ENCODE measurements around the gene SEH1L. TPM values are rescaled to one million over a fixed set of nuclear protein-coding genes. Genes with fewer than 3 reads are reported as not detected.

SEH1L gene
- total RNA-seq, 1 donor from 2014 or later: 46.4 TPM

DNA sequence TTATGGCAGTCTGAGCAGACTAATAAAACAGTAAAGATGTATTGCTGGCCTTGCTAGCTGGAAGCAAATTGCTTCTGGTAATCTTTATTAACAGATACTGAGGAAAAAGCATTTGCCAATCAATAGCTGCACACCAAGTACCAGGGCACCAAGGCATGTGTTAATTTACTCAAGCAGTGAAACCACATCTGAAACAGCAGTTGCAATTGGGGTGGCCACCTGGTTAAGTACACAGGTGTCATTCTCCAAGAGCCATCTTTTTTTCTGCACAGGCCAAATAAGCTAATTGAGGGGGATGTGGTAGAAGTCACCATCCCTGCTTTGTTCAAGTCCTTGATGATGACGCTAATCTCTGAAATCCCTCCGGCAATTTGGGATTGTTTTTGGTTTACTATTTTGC is 8.6 kb upstream of the SEH1L start:
- no peaks in the 10 kb centered on the region for H3K4me1 Mint-ChIP-seq (ENCODE audit: low read depth, unreplicated experiment)

DNA sequence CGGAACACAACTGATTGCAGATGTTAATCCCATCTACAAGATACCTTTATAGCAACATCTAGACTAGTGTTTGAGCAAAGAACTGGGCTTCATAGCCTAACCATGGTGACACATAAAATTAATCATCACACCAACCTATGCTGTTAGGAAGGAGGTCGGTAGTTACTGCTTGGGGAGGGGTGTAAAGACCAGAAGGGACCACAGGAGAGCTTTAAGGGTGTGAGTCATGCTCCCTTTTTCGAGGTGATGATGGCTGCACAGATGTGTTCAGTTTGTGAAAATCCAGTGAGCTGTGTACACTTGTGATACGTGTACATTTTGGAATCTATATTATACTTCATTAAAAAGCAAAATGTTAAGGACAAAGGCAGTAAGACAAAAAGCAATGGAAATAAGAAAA is 4.6 kb upstream of the SEH1L start:
- TF ChIP-seq, protein P1, sequence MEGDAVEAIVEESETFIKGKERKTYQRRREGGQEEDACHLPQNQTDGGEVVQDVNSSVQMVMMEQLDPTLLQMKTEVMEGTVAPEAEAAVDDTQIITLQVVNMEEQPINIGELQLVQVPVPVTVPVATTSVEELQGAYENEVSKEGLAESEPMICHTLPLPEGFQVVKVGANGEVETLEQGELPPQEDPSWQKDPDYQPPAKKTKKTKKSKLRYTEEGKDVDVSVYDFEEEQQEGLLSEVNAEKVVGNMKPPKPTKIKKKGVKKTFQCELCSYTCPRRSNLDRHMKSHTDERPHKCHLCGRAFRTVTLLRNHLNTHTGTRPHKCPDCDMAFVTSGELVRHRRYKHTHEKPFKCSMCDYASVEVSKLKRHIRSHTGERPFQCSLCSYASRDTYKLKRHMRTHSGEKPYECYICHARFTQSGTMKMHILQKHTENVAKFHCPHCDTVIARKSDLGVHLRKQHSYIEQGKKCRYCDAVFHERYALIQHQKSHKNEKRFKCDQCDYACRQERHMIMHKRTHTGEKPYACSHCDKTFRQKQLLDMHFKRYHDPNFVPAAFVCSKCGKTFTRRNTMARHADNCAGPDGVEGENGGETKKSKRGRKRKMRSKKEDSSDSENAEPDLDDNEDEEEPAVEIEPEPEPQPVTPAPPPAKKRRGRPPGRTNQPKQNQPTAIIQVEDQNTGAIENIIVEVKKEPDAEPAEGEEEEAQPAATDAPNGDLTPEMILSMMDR (IDR thresholded peaks at IDR 0.05; ENCODE audit: partially characterized antibody, unreplicated experiment): no peak
- peaks cover 7% of the 10 kb centered on the region for H3K27me3 Mint-ChIP-seq (ENCODE audit: unreplicated experiment)
- no peak overlapping the region for H3K27ac Mint-ChIP-seq (ENCODE audit: unreplicated experiment)
- H3K9me3 Mint-ChIP-seq (ENCODE audit: unreplicated experiment): peaks cover 9% of the 10 kb centered on the region
- peaks cover 3% of the 10 kb centered on the region for H3K4me1 Mint-ChIP-seq (ENCODE audit: low read depth, unreplicated experiment)
- no peak overlapping the region for H3K4me3 Mint-ChIP-seq (ENCODE audit: unreplicated experiment)
- DNase-seq: no peak
- no peaks in the 10 kb centered on the region for H3K36me3 Mint-ChIP-seq (ENCODE audit: unreplicated experiment)

More for the DNA sequence above, 8.6 kb upstream of the SEH1L start:
- Mint-ChIP-seq H3K27ac (ENCODE audit: unreplicated experiment) (no peak overlapping the region), H3K27me3 (ENCODE audit: unreplicated experiment) (no peaks in the 10 kb centered on the region), H3K9me3 (ENCODE audit: unreplicated experiment) (no peaks in the 10 kb centered on the region), H3K4me3 (ENCODE audit: unreplicated experiment) (no peak overlapping the region), H3K36me3 (ENCODE audit: unreplicated experiment) (no peaks in the 10 kb centered on the region)
- TF ChIP-seq, protein P1 (IDR thresholded peaks at IDR 0.05; ENCODE audit: partially characterized antibody, unreplicated experiment): no peak
- DNase-seq: no peak

DNA sequence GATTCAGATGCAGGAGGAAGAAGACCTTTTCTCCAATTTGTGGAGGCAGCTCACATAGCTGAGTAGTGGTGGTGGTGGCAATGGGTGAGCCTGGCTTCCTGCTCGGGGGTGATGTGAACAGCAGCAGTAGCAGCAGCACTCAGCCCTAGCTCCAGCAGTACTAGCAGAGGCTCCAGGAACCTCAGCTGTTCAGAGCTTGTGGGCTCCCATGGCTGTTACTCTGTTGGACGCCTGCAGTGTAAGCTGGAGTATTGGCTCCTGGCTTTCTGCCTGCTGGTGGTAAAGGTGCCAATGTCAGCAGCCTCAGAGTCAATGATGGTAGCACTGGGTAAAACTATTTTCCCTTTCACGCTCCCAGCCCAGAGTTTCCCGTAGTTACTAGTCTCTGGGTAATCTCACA is 3.1 kb upstream of the SEH1L start:
- Mint-ChIP-seq H3K27ac (ENCODE audit: unreplicated experiment) (no peak overlapping the region), H3K4me3 (ENCODE audit: unreplicated experiment) (no peak overlapping the region), H3K36me3 (ENCODE audit: unreplicated experiment) (no peaks in the 10 kb centered on the region), H3K4me1 (ENCODE audit: low read depth, unreplicated experiment) (peaks cover 3% of the 10 kb centered on the region), H3K27me3 (ENCODE audit: unreplicated experiment) (peaks cover 10% of the 10 kb centered on the region), H3K9me3 (ENCODE audit: unreplicated experiment) (peaks cover 16% of the 10 kb centered on the region)
- TF ChIP-seq, protein P1 (IDR thresholded peaks at IDR 0.05; ENCODE audit: partially characterized antibody, unreplicated experiment): no peak
- no peak for DNase-seq

DNA sequence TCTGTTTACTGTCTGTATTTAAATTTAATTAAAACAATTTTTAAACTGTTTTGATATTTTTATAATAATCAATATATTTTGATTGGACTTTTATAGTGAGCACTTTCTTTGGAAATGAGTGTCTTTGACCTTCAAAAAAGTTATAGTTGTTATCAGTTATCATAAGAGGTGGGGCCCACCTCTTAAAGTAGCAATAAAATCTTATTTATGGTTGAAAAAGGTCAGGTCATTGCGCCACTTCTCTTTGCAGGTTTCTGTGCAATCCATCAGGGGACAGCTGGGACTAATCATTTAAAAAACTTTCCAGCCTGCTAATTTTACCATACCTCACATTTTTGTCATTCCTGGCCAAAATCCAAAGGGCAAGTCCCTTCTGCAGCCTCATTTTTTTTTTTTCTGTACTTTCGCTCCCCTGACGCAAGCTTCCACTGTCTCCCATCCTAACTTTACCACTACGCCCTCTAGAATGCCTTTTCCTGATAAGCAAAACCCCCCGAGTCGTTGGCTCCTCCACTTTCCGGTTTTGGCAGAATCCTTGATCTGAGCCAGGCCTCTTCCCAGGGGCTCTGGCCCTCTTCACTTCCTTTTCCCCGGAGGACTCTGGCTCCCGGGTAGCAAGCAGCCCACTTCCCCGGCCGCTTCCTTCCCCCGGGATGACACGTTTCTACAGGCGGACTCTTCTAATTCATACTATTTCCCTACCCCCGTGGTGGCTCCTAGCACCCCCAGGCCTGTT is 1.1 kb upstream of the SEH1L start:
- Mint-ChIP-seq H3K36me3 (ENCODE audit: unreplicated experiment) (no peaks in the 10 kb centered on the region), H3K27ac (ENCODE audit: unreplicated experiment) (peak overlapping the region; percentile 89), H3K4me3 (ENCODE audit: unreplicated experiment) (peak overlapping the region; percentile 99), H3K4me1 (ENCODE audit: low read depth, unreplicated experiment) (peaks cover 3% of the 10 kb centered on the region), H3K27me3 (ENCODE audit: unreplicated experiment) (peaks cover 10% of the 10 kb centered on the region), H3K9me3 (ENCODE audit: unreplicated experiment) (peaks cover 16% of the 10 kb centered on the region)
- TF ChIP-seq, protein P1 (IDR thresholded peaks at IDR 0.05; ENCODE audit: partially characterized antibody, unreplicated experiment): no peak
- peak; percentile 48 for DNase-seq

DNA sequence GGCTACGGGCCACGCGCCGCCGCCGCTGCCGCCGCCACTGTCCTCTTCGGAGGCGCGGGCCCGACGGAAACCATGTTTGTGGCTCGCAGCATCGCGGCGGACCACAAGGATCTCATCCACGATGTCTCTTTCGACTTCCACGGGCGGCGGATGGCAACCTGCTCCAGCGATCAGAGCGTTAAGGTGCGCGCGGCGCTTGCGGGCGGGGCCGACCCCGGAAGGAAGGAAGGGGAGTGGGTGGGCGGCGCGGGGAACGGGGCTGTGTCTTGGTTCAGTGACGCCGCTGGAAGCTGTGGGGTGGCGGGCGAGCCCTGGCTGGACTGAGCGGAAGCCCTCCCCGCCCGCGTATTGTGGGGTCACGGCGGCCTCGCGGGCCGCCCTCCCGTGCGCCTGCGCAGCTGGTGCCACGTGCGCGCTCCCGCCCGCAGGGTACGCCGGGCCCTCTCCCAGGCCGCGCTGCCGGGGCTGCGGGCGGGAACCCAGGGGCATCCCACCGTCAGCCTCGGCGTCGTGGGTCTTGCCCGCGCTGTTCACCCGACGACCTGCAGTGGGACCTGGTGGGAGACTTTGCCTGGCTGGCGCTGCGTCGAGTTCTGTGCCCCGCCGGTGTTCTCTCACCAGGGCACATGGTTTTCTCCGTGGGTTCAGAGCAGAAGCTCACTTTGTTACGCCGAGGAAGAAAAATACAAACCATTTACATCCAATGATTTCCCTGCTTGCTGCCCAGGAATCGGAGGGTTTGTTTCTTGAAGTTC is 416 bp downstream of the SEH1L start:
- TF ChIP-seq, protein P1 (IDR thresholded peaks at IDR 0.05; ENCODE audit: partially characterized antibody, unreplicated experiment): no peak
- no peaks in the 10 kb centered on the region for H3K36me3 Mint-ChIP-seq (ENCODE audit: unreplicated experiment)

More for the DNA sequence above, 416 bp downstream of the SEH1L start:
- peaks cover 3% of the 10 kb centered on the region for H3K4me1 Mint-ChIP-seq (ENCODE audit: low read depth, unreplicated experiment)
- peak overlapping the region; percentile 89 for H3K4me3 Mint-ChIP-seq (ENCODE audit: unreplicated experiment)
- H3K27ac Mint-ChIP-seq (ENCODE audit: unreplicated experiment): peak overlapping the region; percentile 86
- DNase-seq: peak; percentile 86
- H3K27me3 Mint-ChIP-seq (ENCODE audit: unreplicated experiment): peaks cover 10% of the 10 kb centered on the region
- peaks cover 16% of the 10 kb centered on the region for H3K9me3 Mint-ChIP-seq (ENCODE audit: unreplicated experiment)
